HEK293 (cell line): ENCODE measurements around the gene PRMT2.

ENCODE experiments used
- GFI1B ChIP-seq: fragments of 450-650 bp; formaldehyde crosslinking; IDR thresholded peaks from 2 replicates; pipeline ENCODE4 v1.5.1; 2016; ENCODE audit warnings: missing biosample characterization, missing genetic modification characterization
- YY1 ChIP-seq: fragments of 450-650 bp; formaldehyde crosslinking; IDR thresholded peaks from 2 replicates; pipeline ENCODE4 v1.5.1; 2018; ENCODE audit warnings: missing biosample characterization, missing genetic modification characterization
- ZBTB17 ChIP-seq: fragments of 450-650 bp; formaldehyde crosslinking; IDR thresholded peaks from 2 replicates; pipeline ENCODE4 v1.5.1; 2016; ENCODE audit warnings: missing biosample characterization, missing genetic modification characterization
- ZNF169 ChIP-seq: fragments of 450-650 bp; formaldehyde crosslinking; IDR thresholded peaks from 2 replicates; pipeline ENCODE4 v1.5.1; 2016; ENCODE audit warnings: missing biosample characterization, missing genetic modification characterization
- ZNF416 ChIP-seq: fragments of 450-650 bp; formaldehyde crosslinking; IDR thresholded peaks from 2 replicates; pipeline ENCODE4 v1.5.1; 2016; ENCODE audit warnings: missing biosample characterization, missing genetic modification characterization
- ZNF510 ChIP-seq: fragments of 450-650 bp; formaldehyde crosslinking; IDR thresholded peaks from 2 replicates; pipeline ENCODE4 v1.5.1; 2018; ENCODE audit warnings: mild to moderate bottlenecking, missing genetic modification characterization, missing biosample characterization; ENCODE audit not compliant: insufficient replicate concordance
- TF ChIP-seq, protein P1 (sequence below): fragments of 450-650 bp; formaldehyde crosslinking; IDR thresholded peaks from 2 replicates; pipeline ENCODE4 v1.5.1; 2016; ENCODE audit warnings: missing biosample characterization, missing genetic modification characterization
- TF ChIP-seq, protein P2 (sequence below): fragments of 450-650 bp; formaldehyde crosslinking; IDR thresholded peaks from 2 replicates; pipeline ENCODE4 v1.5.1; 2016; ENCODE audit warnings: missing biosample characterization, missing genetic modification characterization, low read depth
- TF ChIP-seq, protein P3 (sequence below): fragments of 450-650 bp; formaldehyde crosslinking; IDR thresholded peaks from 2 replicates; pipeline ENCODE4 v1.5.1; 2016; ENCODE audit warnings: missing biosample characterization, missing genetic modification characterization
- TF ChIP-seq, protein P4 (sequence below): fragments of 450-650 bp; formaldehyde crosslinking; IDR thresholded peaks from 2 replicates; pipeline ENCODE4 v1.5.0; 2017; ENCODE audit warnings: missing biosample characterization, missing genetic modification characterization, borderline replicate concordance
- TF ChIP-seq, protein P5 (sequence below): fragments of 450-650 bp; formaldehyde crosslinking; IDR thresholded peaks from 2 replicates; pipeline ENCODE4 v1.5.1; 2016; ENCODE audit warnings: missing biosample characterization, missing genetic modification characterization

DNA sequence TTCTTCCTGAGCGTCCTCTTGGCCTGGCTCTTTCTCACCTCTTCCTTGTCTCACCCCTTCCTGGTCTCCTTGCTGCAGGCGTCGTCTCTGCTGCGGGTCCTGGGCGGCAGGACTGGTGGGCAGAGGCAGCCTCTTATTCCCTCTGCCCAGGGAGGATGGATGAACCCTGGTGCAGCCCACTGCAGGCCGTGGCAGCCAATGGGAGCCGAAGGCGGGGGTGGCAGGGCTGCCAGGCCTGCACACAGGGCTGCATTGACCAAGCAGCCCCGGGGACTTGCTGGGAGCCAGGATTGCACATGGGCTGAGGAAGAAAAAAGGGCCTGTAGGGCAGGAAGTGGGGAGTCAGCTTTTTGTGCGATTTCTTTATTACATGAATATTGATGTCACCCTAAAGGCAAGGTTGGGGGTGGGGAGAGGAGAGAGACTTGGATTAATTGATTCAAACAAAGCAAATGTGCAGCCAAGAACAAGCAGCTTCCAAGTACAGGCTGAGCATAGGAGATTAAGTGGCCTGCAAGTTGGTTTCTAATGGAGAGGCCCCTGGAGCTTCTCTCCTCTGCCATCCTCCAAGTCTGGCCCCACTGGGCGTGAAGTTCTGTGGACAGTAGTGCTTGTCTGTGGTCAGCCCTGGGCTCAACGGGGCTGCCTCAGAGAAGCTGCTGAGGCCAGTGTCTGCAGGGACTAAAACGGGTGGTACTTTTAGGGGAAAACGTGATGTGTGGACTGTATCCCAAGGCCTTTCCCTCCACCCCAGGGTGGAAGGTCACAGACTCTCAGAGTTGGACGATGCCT, 30.3 kb upstream of the PRMT2 start, which contains the start of gene S100B:
- TF ChIP-seq ZNF169 (tag by site-specific recombination) (no peak), GFI1B (tag by site-specific recombination) (no peak), ZBTB17 (tag by site-specific recombination) (peak; percentile 77), ZNF416 (tag by site-specific recombination) (no peak), ZNF510 (tag by site-specific recombination) (no peak), YY1 (no peak)
- TF ChIP-seq, protein P1, sequence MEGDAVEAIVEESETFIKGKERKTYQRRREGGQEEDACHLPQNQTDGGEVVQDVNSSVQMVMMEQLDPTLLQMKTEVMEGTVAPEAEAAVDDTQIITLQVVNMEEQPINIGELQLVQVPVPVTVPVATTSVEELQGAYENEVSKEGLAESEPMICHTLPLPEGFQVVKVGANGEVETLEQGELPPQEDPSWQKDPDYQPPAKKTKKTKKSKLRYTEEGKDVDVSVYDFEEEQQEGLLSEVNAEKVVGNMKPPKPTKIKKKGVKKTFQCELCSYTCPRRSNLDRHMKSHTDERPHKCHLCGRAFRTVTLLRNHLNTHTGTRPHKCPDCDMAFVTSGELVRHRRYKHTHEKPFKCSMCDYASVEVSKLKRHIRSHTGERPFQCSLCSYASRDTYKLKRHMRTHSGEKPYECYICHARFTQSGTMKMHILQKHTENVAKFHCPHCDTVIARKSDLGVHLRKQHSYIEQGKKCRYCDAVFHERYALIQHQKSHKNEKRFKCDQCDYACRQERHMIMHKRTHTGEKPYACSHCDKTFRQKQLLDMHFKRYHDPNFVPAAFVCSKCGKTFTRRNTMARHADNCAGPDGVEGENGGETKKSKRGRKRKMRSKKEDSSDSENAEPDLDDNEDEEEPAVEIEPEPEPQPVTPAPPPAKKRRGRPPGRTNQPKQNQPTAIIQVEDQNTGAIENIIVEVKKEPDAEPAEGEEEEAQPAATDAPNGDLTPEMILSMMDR (tag by site-specific recombination), result no peak
- TF ChIP-seq, protein P2, sequence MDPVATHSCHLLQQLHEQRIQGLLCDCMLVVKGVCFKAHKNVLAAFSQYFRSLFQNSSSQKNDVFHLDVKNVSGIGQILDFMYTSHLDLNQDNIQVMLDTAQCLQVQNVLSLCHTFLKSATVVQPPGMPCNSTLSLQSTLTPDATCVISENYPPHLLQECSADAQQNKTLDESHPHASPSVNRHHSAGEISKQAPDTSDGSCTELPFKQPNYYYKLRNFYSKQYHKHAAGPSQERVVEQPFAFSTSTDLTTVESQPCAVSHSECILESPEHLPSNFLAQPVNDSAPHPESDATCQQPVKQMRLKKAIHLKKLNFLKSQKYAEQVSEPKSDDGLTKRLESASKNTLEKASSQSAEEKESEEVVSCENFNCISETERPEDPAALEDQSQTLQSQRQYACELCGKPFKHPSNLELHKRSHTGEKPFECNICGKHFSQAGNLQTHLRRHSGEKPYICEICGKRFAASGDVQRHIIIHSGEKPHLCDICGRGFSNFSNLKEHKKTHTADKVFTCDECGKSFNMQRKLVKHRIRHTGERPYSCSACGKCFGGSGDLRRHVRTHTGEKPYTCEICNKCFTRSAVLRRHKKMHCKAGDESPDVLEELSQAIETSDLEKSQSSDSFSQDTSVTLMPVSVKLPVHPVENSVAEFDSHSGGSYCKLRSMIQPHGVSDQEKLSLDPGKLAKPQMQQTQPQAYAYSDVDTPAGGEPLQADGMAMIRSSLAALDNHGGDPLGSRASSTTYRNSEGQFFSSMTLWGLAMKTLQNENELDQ (tag by site-specific recombination), result no peak
- TF ChIP-seq, protein P3, sequence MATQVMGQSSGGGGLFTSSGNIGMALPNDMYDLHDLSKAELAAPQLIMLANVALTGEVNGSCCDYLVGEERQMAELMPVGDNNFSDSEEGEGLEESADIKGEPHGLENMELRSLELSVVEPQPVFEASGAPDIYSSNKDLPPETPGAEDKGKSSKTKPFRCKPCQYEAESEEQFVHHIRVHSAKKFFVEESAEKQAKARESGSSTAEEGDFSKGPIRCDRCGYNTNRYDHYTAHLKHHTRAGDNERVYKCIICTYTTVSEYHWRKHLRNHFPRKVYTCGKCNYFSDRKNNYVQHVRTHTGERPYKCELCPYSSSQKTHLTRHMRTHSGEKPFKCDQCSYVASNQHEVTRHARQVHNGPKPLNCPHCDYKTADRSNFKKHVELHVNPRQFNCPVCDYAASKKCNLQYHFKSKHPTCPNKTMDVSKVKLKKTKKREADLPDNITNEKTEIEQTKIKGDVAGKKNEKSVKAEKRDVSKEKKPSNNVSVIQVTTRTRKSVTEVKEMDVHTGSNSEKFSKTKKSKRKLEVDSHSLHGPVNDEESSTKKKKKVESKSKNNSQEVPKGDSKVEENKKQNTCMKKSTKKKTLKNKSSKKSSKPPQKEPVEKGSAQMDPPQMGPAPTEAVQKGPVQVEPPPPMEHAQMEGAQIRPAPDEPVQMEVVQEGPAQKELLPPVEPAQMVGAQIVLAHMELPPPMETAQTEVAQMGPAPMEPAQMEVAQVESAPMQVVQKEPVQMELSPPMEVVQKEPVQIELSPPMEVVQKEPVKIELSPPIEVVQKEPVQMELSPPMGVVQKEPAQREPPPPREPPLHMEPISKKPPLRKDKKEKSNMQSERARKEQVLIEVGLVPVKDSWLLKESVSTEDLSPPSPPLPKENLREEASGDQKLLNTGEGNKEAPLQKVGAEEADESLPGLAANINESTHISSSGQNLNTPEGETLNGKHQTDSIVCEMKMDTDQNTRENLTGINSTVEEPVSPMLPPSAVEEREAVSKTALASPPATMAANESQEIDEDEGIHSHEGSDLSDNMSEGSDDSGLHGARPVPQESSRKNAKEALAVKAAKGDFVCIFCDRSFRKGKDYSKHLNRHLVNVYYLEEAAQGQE (tag by site-specific recombination), result no peak
- TF ChIP-seq, protein P4, sequence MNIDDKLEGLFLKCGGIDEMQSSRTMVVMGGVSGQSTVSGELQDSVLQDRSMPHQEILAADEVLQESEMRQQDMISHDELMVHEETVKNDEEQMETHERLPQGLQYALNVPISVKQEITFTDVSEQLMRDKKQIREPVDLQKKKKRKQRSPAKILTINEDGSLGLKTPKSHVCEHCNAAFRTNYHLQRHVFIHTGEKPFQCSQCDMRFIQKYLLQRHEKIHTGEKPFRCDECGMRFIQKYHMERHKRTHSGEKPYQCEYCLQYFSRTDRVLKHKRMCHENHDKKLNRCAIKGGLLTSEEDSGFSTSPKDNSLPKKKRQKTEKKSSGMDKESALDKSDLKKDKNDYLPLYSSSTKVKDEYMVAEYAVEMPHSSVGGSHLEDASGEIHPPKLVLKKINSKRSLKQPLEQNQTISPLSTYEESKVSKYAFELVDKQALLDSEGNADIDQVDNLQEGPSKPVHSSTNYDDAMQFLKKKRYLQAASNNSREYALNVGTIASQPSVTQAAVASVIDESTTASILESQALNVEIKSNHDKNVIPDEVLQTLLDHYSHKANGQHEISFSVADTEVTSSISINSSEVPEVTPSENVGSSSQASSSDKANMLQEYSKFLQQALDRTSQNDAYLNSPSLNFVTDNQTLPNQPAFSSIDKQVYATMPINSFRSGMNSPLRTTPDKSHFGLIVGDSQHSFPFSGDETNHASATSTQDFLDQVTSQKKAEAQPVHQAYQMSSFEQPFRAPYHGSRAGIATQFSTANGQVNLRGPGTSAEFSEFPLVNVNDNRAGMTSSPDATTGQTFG (tag by site-specific recombination), result no peak
- TF ChIP-seq, protein P5, sequence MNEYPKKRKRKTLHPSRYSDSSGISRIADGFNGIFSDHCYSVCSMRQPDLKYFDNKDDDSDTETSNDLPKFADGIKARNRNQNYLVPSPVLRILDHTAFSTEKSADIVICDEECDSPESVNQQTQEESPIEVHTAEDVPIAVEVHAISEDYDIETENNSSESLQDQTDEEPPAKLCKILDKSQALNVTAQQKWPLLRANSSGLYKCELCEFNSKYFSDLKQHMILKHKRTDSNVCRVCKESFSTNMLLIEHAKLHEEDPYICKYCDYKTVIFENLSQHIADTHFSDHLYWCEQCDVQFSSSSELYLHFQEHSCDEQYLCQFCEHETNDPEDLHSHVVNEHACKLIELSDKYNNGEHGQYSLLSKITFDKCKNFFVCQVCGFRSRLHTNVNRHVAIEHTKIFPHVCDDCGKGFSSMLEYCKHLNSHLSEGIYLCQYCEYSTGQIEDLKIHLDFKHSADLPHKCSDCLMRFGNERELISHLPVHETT (tag by site-specific recombination), result no peak
